ENCODE results near the gene QPCT.

- no peak for TF ChIP-seq CTCF (IDR thresholded peaks at IDR 0.05)
- no peak for TF ChIP-seq POLR2A (IDR thresholded peaks at IDR 0.05)
Measured at GRCh38 chr2:37421686-37422085, 77.3 kb downstream of the QPCT start.

Measured in lower leg skin (tissue), 3 donors.